ENCODE results near the gene ATP2B3. TPM values are rescaled to one million over a fixed set of nuclear protein-coding genes. Genes with fewer than 3 reads are reported as not detected.

The ATP2B3 gene
- total RNA-seq, 1 donor from 2014 or later, result not detected

DNA sequence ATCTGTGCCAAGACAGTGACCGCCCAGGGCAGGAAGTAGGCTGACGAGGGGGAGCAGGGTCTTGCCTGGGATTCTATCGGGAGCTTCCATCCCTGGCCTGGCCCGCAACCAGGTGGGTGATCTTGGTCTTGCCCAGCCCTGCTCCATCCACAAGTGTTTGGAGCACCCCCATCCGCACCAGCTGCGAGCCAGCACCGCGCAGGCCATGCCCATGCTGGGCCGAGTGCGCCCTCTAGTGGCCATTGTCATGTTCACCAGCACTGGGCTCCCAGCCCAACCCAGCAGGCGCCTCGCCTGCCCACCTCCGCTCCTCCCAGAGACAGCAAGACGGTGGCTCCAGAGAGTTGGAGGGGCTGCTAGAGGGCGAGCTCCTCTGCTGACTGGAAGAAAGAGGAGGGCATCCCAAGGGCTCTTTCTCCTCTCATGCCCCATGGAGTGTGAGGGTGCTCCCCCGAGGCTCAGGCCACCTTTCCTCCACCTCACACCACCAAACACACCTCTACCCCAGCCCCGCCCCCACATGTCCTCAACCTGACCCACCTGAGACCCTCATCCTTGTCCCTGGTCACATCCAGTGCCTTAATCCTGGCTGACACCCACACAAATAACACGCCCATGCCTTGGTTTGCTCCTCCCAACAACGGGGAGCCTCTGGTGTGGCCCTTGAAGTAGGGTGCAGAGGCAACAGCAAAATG, 9.8 kb upstream of the ATP2B3 start:
- H3K27ac Mint-ChIP-seq, result no peak overlapping the region
- no peak overlapping the region for H3K4me3 Mint-ChIP-seq
- H3K4me1 Mint-ChIP-seq, result no peaks in the 10 kb centered on the region
- H3K27me3 Mint-ChIP-seq, result no peaks in the 10 kb centered on the region
- H3K36me3 Mint-ChIP-seq (ENCODE audit: low read depth), result no peaks in the 10 kb centered on the region
- DNase-seq, result peak; percentile 94
- no peaks in the 10 kb centered on the region for H3K9me3 Mint-ChIP-seq
- intact Hi-C loops (cut with micrococcal nuclease), result loop anchor here (1.0 kb wide), 4 partner anchors 36 to 566 kb away; no protein-coding TSS in a partner anchor

GRCh38 chrX:153509592-153509991, 7.8 kb upstream of the ATP2B3 start:
- no peak for DNase-seq
- Mint-ChIP-seq H3K36me3 (ENCODE audit: low read depth) (no peaks in the 10 kb centered on the region), H3K27me3 (no peaks in the 10 kb centered on the region), H3K4me3 (no peak overlapping the region), H3K4me1 (no peaks in the 10 kb centered on the region), H3K9me3 (no peaks in the 10 kb centered on the region), H3K27ac (no peak overlapping the region)
- intact Hi-C loops (cut with micrococcal nuclease), result no loop called here

- Mint-ChIP-seq H3K9me3 (no peaks in the 10 kb centered on the region), H3K36me3 (ENCODE audit: low read depth) (no peaks in the 10 kb centered on the region), H3K4me1 (no peaks in the 10 kb centered on the region), H3K4me3 (no peak overlapping the region), H3K27me3 (no peaks in the 10 kb centered on the region), H3K27ac (no peak overlapping the region)
- intact Hi-C loops (cut with micrococcal nuclease), result no loop called here
- DNase-seq, result no peak
Measured at GRCh38 chrX:153510383-153510782, 7.1 kb upstream of the ATP2B3 start.

GRCh38 chrX:153511784-153512500, 5.5 kb upstream of the ATP2B3 start:
- DNase-seq, result no peak
- intact Hi-C loops (cut with micrococcal nuclease), result no loop called here
- Mint-ChIP-seq H3K4me3 (no peak overlapping the region), H3K27me3 (peaks cover 7% of the 10 kb centered on the region), H3K27ac (no peak overlapping the region), H3K36me3 (ENCODE audit: low read depth) (no peaks in the 10 kb centered on the region), H3K9me3 (no peaks in the 10 kb centered on the region), H3K4me1 (no peaks in the 10 kb centered on the region)

DNA sequence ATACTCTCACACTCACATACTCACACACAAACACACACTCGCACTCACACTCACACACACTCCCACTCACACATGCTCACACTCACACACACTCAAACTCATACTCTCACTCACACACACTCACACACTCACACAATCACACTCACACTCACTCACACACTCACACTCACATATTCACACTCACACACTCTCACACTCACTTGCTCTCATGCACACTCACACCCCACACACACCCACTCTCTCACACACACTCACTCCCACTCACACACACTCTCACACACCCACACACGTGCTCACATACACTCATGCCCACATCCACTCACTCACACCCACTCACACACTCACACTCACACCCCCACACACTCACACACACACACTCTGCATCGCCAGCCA, 4.9 kb upstream of the ATP2B3 start:
- H3K27me3 Mint-ChIP-seq, result peaks cover 9% of the 10 kb centered on the region
- H3K27ac Mint-ChIP-seq, result no peak overlapping the region
- no peaks in the 10 kb centered on the region for H3K4me1 Mint-ChIP-seq
- DNase-seq, result no peak
- H3K36me3 Mint-ChIP-seq (ENCODE audit: low read depth), result no peaks in the 10 kb centered on the region
- no peaks in the 10 kb centered on the region for H3K9me3 Mint-ChIP-seq
- intact Hi-C loops (cut with micrococcal nuclease), result no loop called here
- H3K4me3 Mint-ChIP-seq, result no peak overlapping the region

GRCh38 chrX:153513265-153513664, 4.2 kb upstream of the ATP2B3 start:
- no peaks in the 10 kb centered on the region for H3K4me1 Mint-ChIP-seq
- no peak overlapping the region for H3K27ac Mint-ChIP-seq
- H3K4me3 Mint-ChIP-seq, result no peak overlapping the region
- H3K9me3 Mint-ChIP-seq, result no peaks in the 10 kb centered on the region
- intact Hi-C loops (cut with micrococcal nuclease), result no loop called here
- H3K27me3 Mint-ChIP-seq, result peaks cover 10% of the 10 kb centered on the region
- DNase-seq, result no peak
- H3K36me3 Mint-ChIP-seq (ENCODE audit: low read depth), result no peaks in the 10 kb centered on the region

- no peaks in the 10 kb centered on the region for H3K36me3 Mint-ChIP-seq (ENCODE audit: low read depth)
- intact Hi-C loops (cut with micrococcal nuclease), result no loop called here
- no peak overlapping the region for H3K4me3 Mint-ChIP-seq
- H3K27me3 Mint-ChIP-seq, result peaks cover 17% of the 10 kb centered on the region
- H3K9me3 Mint-ChIP-seq, result no peaks in the 10 kb centered on the region
- H3K27ac Mint-ChIP-seq, result no peak overlapping the region
- no peaks in the 10 kb centered on the region for H3K4me1 Mint-ChIP-seq
- DNase-seq, result no peak
Measured at GRCh38 chrX:153514259-153514658, 3.2 kb upstream of the ATP2B3 start.

DNA sequence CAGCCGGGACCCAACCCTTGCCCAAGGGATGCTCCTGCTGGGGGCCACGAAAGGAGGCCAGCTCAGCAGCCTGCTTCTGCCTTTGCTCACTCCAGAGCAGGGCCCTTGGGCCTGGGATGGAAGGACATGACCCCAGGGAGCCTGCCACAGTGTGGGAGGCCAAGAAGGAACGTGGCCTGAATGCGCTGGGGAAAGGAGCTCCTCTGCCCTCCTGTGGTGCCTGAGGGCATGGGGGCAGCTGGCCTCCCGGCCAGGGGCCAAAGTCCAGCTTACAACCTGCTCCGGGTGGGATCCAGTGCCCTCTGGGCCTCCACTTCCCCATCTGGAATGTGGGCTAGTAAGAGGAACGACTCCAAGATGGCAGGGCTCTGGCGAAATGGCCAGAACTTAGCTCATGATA, 2.0 kb upstream of the ATP2B3 start:
- Mint-ChIP-seq H3K27ac (no peak overlapping the region), H3K4me3 (no peak overlapping the region), H3K9me3 (no peaks in the 10 kb centered on the region), H3K36me3 (ENCODE audit: low read depth) (no peaks in the 10 kb centered on the region), H3K27me3 (peaks cover 18% of the 10 kb centered on the region), H3K4me1 (no peaks in the 10 kb centered on the region)
- DNase-seq, result no peak
- intact Hi-C loops (cut with micrococcal nuclease), result no loop called here

DNA sequence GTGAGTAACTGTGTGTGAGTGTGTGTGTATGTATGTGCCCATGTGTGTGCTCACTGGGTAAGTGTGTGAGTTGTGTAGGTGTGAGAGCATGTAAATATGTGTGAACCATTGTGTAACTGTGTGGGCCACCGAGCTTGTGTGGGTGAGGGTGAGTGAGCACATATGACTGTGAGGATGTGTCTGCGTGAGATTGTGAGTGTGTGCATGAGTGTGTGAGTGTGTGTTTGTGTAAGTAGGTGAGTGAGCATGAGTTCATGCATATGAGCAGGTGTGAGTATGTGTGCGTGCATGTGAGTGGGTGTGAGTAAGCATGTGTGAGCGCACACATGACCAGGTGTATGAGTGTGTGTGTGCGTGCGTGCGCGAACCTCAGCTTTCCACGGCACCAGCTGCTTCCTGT, 1.4 kb upstream of the ATP2B3 start:
- Mint-ChIP-seq H3K27me3 (peaks cover 18% of the 10 kb centered on the region), H3K27ac (no peak overlapping the region), H3K4me1 (no peaks in the 10 kb centered on the region), H3K4me3 (no peak overlapping the region), H3K9me3 (no peaks in the 10 kb centered on the region), H3K36me3 (ENCODE audit: low read depth) (no peaks in the 10 kb centered on the region)
- no peak for DNase-seq
- intact Hi-C loops (cut with micrococcal nuclease), result no loop called here

DNA sequence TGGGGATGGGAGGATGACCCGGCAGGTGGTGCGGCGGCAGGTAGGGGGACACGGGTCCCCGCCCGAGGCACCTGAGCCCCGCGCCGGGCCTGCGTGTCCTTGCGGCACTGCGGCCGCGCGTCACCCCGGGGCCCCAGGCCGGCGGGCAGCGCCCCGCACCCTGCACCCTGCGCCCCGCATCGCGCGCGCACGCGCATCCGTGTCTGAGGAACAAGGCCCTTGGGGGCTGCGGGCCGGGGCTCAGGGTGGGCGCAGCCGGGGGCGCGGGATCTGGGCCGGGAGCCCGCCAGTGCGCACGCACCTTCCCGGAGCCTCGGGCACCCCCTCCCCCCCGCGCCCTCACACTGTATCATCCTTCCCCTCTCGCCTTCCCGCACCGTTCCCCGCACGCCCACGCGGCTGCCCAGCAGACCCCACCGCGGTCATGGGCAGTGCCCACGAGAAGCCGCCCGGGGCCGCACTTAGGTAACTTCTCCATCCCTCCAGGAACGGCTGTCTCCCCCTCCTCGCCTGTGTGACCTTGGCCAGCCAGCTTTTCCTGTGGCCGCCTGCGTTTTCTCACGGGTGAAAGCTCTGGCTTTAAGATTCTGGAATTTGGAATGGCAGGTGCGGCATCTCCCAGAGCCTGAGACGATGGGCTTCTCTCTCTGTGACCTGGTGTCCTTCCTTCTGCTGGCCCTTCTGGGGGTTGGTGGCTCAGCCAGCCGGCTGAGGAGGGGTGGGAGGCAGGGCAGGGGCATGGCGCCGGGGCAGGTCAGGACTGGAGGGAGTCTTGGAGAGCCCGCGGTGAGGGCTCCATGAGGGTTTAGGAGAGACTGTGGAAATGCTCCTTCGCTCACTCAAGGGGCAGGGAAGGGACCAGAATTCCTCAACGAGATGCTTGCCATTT, 748 bp downstream of the ATP2B3 start:
- Mint-ChIP-seq H3K36me3 (ENCODE audit: low read depth) (no peaks in the 10 kb centered on the region), H3K27me3 (peaks cover 18% of the 10 kb centered on the region), H3K9me3 (no peaks in the 10 kb centered on the region), H3K4me1 (no peaks in the 10 kb centered on the region), H3K27ac (no peak overlapping the region), H3K4me3 (no peak overlapping the region)
- intact Hi-C loops (cut with micrococcal nuclease), result no loop called here
- no peak for DNase-seq

GRCh38 chrX:153519569-153520286, 2.3 kb downstream of the ATP2B3 start:
- H3K9me3 Mint-ChIP-seq, result no peaks in the 10 kb centered on the region
- H3K4me3 Mint-ChIP-seq, result no peak overlapping the region
- intact Hi-C loops (cut with micrococcal nuclease), result no loop called here
- no peak overlapping the region for H3K27ac Mint-ChIP-seq
- H3K4me1 Mint-ChIP-seq, result no peaks in the 10 kb centered on the region
- no peak for DNase-seq
- no peaks in the 10 kb centered on the region for H3K36me3 Mint-ChIP-seq (ENCODE audit: low read depth)
- peaks cover 20% of the 10 kb centered on the region for H3K27me3 Mint-ChIP-seq

- Mint-ChIP-seq H3K9me3 (no peaks in the 10 kb centered on the region), H3K36me3 (ENCODE audit: low read depth) (no peaks in the 10 kb centered on the region), H3K27ac (no peak overlapping the region), H3K4me1 (no peaks in the 10 kb centered on the region), H3K4me3 (no peak overlapping the region), H3K27me3 (peaks cover 20% of the 10 kb centered on the region)
- intact Hi-C loops (cut with micrococcal nuclease), result no loop called here
- no peak for DNase-seq
Measured at GRCh38 chrX:153520287-153520917, 3.0 kb downstream of the ATP2B3 start.

GRCh38 chrX:153521034-153521433, 3.6 kb downstream of the ATP2B3 start:
- H3K27ac Mint-ChIP-seq, result no peak overlapping the region

More at GRCh38 chrX:153521034-153521433, 3.6 kb downstream of the ATP2B3 start:
- Mint-ChIP-seq H3K4me3 (no peak overlapping the region), H3K36me3 (ENCODE audit: low read depth) (no peaks in the 10 kb centered on the region), H3K4me1 (no peaks in the 10 kb centered on the region), H3K9me3 (no peaks in the 10 kb centered on the region), H3K27me3 (peaks cover 16% of the 10 kb centered on the region)
- no peak for DNase-seq
- intact Hi-C loops (cut with micrococcal nuclease), result no loop called here
